GM12878 (cell line): Measurements from ENCODE around the gene YWHAG. TPM values are rescaled to one million over a fixed set of nuclear protein-coding genes. Genes with fewer than 3 reads are reported as not detected.
A peak's percentile ranks its signal among the peaks of the same experiment; 100 is the strongest.

Experiments
- ATF2 ChIP-seq: IDR thresholded peaks from 2 replicates; pipeline ENCODE4 v1.6.1; 2012; ENCODE audit warnings: low read length, inconsistent platforms
- BCL11A ChIP-seq: IDR thresholded peaks from 2 replicates; pipeline ENCODE4 v1.6.1; 2011; ENCODE audit warnings: low read depth, low read length
- BHLHE40 ChIP-seq, 2 experiments: fragments of 450-650 bp in 1 of 2; IDR thresholded peaks; 2 replicates each; pipeline ENCODE4 v1.6.1; 2011 to 2017; ENCODE audit warnings: low read depth in 2 of 2, borderline replicate concordance in 1 of 2, improper control_type of control experiment in 1 of 2, low read length in 1 of 2, mild to moderate bottlenecking in 1 of 2
- HDAC2 ChIP-seq: fragments of 200-600 bp; sonication (generic); IDR thresholded peaks from 2 replicates; pipeline ENCODE4 v1.6.1; 2017
- IKZF1 ChIP-seq: fragments of 450-650 bp; conservative IDR thresholded peaks from 2 replicates; pipeline ENCODE4 v1.6.1; 2017; ENCODE audit warnings: antibody characterized with exemption, mild to moderate bottlenecking
- IRF4 ChIP-seq: IDR thresholded peaks from 2 replicates; pipeline ENCODE4 v1.6.1; 2011; ENCODE audit warnings: low read depth, low read length
- IRF5 ChIP-seq: fragments of 450-650 bp; IDR thresholded peaks from 2 replicates; pipeline ENCODE4 v1.6.1; 2017; ENCODE audit warnings: borderline replicate concordance
- KAT2A ChIP-seq: conservative IDR thresholded peaks from 2 replicates; pipeline ENCODE4 v1.6.1; 2011; ENCODE audit warnings: low read depth, low read length; ENCODE audit not compliant: control insufficient read depth
- KLF5 ChIP-seq: fragments of 450-650 bp; IDR thresholded peaks from 2 replicates; pipeline ENCODE4 v1.6.1; 2014; ENCODE audit warnings: mild to moderate bottlenecking; ENCODE audit not compliant: partially characterized antibody
- LARP7 ChIP-seq: fragments of 450-650 bp; IDR thresholded peaks from 2 replicates; pipeline ENCODE4 v1.6.1; 2017; ENCODE audit warnings: mild to moderate bottlenecking
- MLLT1 ChIP-seq: fragments of 450-650 bp; IDR thresholded peaks from 2 replicates; pipeline ENCODE4 v1.6.1; 2016; ENCODE audit warnings: mild to moderate bottlenecking
- NR2C1 ChIP-seq: fragments of 450-650 bp; IDR thresholded peaks from 2 replicates; pipeline ENCODE4 v1.6.1; 2017; ENCODE audit warnings: antibody characterized with exemption, mild to moderate bottlenecking, moderate library complexity
- POU2F2 ChIP-seq: IDR thresholded peaks from 3 replicates; pipeline ENCODE4 v1.6.1; 2011; ENCODE audit warnings: low read depth, mild to moderate bottlenecking, low read length, borderline replicate concordance
- PRDM15 ChIP-seq: fragments of 450-650 bp; formaldehyde crosslinking; IDR thresholded peaks from 2 replicates; pipeline ENCODE4 v1.4.0; 2020; ENCODE audit warnings: mild to moderate bottlenecking, moderate library complexity
- SMAD1 ChIP-seq: fragments of 450-650 bp; IDR thresholded peaks from 2 replicates; pipeline ENCODE4 v1.6.1; 2018; ENCODE audit warnings: mild to moderate bottlenecking, low read depth; ENCODE audit not compliant: partially characterized antibody
- SPI1 ChIP-seq: IDR thresholded peaks from 2 replicates; pipeline ENCODE4 v1.6.1; 2011; ENCODE audit warnings: low read depth, mild to moderate bottlenecking, low read length, moderate library complexity, borderline replicate concordance; ENCODE audit not compliant: insufficient read depth
- TBL1XR1 ChIP-seq: IDR thresholded peaks from 2 replicates; pipeline ENCODE4 v1.6.1; 2012; ENCODE audit warnings: low read depth, low read length, improper control_type of control experiment
- TCF12 ChIP-seq: IDR thresholded peaks from 2 replicates; pipeline ENCODE4 v1.6.1; 2011; ENCODE audit warnings: low read depth, mild to moderate bottlenecking, low read length
- TCF7 ChIP-seq: IDR thresholded peaks from 2 replicates; pipeline ENCODE4 v1.6.1; 2014; ENCODE audit warnings: antibody characterized with exemption, borderline replicate concordance
- USF1 ChIP-seq: IDR thresholded peaks from 2 replicates; pipeline ENCODE4 v1.6.1; 2011; ENCODE audit warnings: borderline replicate concordance, low read depth, mild to moderate bottlenecking, moderate library complexity, mixed read lengths, low read length; ENCODE audit not compliant: insufficient read depth; ENCODE audit errors: extremely low read length
- ZNF622 ChIP-seq: fragments of 450-650 bp; IDR thresholded peaks from 2 replicates; pipeline ENCODE4 v1.6.1; 2017; ENCODE audit warnings: mild to moderate bottlenecking, inconsistent platforms
- polyA plus RNA-seq, 11 experiments: library from polyadenylated mRNA; depleted of rRNA in 4 of 11; unstranded in 6 of 11; stranded (reverse) in 5 of 11; fragments of >200 nt; fragmentation: Nextera tagmentation in 4 of 11; fragmentation: Illumina TruSeq in 1 of 11; extraction: Ambion mirVana in 4 of 11; extraction: Trizol in 1 of 11; gene quantifications; 1 replicate in 1 of 11; 2 replicates in 10 of 11; pipeline versions ENCODE4 v1.2.1 to v1.2.3, GENCODE V29; 2011 to 2016; ENCODE audit warnings: inconsistent platforms in 2 of 11, missing spikeins in 2 of 11, low read depth in 1 of 11
- total RNA-seq, 4 experiments: library from RNA; depleted of rRNA in 3 of 4; stranded (reverse); fragments of >200 nt in 3 of 4; fragmentation: Illumina TruSeq in 1 of 4; extraction: Trizol in 1 of 4; gene quantifications; 2 replicates each; pipeline versions ENCODE4 v1.2.1 to v1.2.3, GENCODE V29; 2013 to 2021

Gene YWHAG
- total and polyA plus RNA-seq, 10 of the 15 experiments (the other 5 are each of a cell fraction or from before 2014, with no cell fraction given) = 20.2 to 157 (median 41.3) TPM

GRCh38 chr7:76303202-76304147 lies 55.3 kb downstream of the YWHAG start (continued):
- no peak for TF ChIP-seq USF1
- no peak for TF ChIP-seq SPI1
- no peak for TF ChIP-seq POU2F2
- TF ChIP-seq NR2C1 = no peak
- TF ChIP-seq ATF2 = no peak
- no peak for TF ChIP-seq ZNF622
- peak in 1 of 2 experiments; percentile 54; a peak in 1 of 4 replicates for TF ChIP-seq BHLHE40 (IDR thresholded peaks at IDR 0.05; ENCODE audit: borderline replicate concordance in 1 of 2, low read depth in 2 of 2, low read length in 1 of 2)
- peak; percentile 42; the same call in 1 of the 2 replicates for TF ChIP-seq IKZF1
- no peak for TF ChIP-seq MLLT1
- TF ChIP-seq TCF7 = no peak
- TF ChIP-seq IRF4 = no peak
- no peak for TF ChIP-seq BCL11A
- no peak for TF ChIP-seq HDAC2
- TF ChIP-seq IRF5 = no peak
- TF ChIP-seq PRDM15 = no peak
- peak; percentile 99 for TF ChIP-seq SMAD1
- TF ChIP-seq LARP7 = no peak
- no peak for TF ChIP-seq TBL1XR1
- no peak for TF ChIP-seq KLF5
- no peak for TF ChIP-seq TCF12
- no peak for TF ChIP-seq KAT2A
